ENCODE results near the gene NFE2L3. TPM values are rescaled to one million over a fixed set of nuclear protein-coding genes. Genes with fewer than 3 reads are reported as not detected.
A peak's percentile ranks its signal among the peaks of the same experiment; 100 is the strongest.

NFE2L3 gene
- total and polyA plus RNA-seq, 9 of the 15 experiments (the other 6 are each of a cell fraction or from before 2014, with no cell fraction given) = 2.9 to 16.9 (median 12.4) TPM

GRCh38 chr7:26188957-26189541, 37.1 kb downstream of the NFE2L3 start:
- ATAC-seq (peak; percentile 1; the same call in 2 of the 3 replicates), FAIRE-seq (peak; percentile 52), DNase-seq (ENCODE audit: extremely low read depth in 1 of 4, low spot score in 3 of 4) (no peak)
- intact Hi-C loops (cut with micrococcal nuclease) (no loop called here), in situ Hi-C loops (cut with MboI) (no loop called here)
- no peak overlapping the region for H3K9ac ChIP-seq (ENCODE audit: insufficient read depth in 1 of 2, low read depth in 2 of 2, low read length in 2 of 2)
- peaks cover 67% of the 10 kb centered on the region for H3K36me3 ChIP-seq (ENCODE audit: control insufficient read depth, insufficient read depth, low read length)
- CTCF ChIA-PET (ENCODE audit: low intra/inter-chr PET ratio) = interaction anchor here (0.6 kb wide), 1 partner anchor 8 kb away, joined by 3 read pairs; no protein-coding TSS in a partner anchor
- H4K20me1 ChIP-seq (replicated peaks; ENCODE audit: control insufficient read depth, insufficient read depth, low read length) = peaks cover 21% of the 10 kb centered on the region
- no peak overlapping the region for H3K4me3 ChIP-seq
- WGBS (ENCODE audit: insufficient coverage, low coverage, missing lambda C conversion rate) = 76% methylated on average over 3 of the region's 3 CpGs
- peaks cover 0 to 26% of the 10 kb centered on the region in 2 experiments; a peak in 2 of 5 replicates for H3K4me1 ChIP-seq (replicated peaks in 1 of 2; ENCODE audit: control insufficient read depth in 2 of 2, insufficient read depth in 2 of 2, low read length in 2 of 2)
- H3K9me1 ChIP-seq (ENCODE audit: control insufficient read depth, insufficient read depth, low read length) = no peaks in the 10 kb centered on the region
- peaks cover 30% of the 10 kb centered on the region for H3K79me2 ChIP-seq (ENCODE audit: control insufficient read depth, insufficient read depth, low read length)
- no peaks in the 10 kb centered on the region for H3K9me3 ChIP-seq (replicated peaks; ENCODE audit: control insufficient read depth, insufficient read depth, low read depth, low read length)
- POLR2A ChIA-PET = interaction anchor here (0.6 to 4.0 kb wide), 23 partner anchors 9 to 327 kb away, joined by 3 to 80 read pairs (median 5); partner anchors contain the start of gene HNRNPA2B1
- H3K27me3 ChIP-seq (ENCODE audit: control insufficient read depth in 2 of 2, insufficient read depth in 2 of 2, low read length in 2 of 2) = no peaks in the 10 kb centered on the region
- BruUV-seq (replicated peaks) = no TSS peak
- no peak overlapping the region for H2AFZ ChIP-seq (ENCODE audit: low read depth, low read length)
- no peak overlapping the region for H3K4me2 ChIP-seq (ENCODE audit: insufficient read depth, low read length)
- no peak overlapping the region; the same call in 2 of the 3 replicates for H3K27ac ChIP-seq (ENCODE audit: extremely low read depth, low read depth, low read length)
- TF ChIP-seq SUPT5H (IDR thresholded peaks at IDR 0.05) (peak; percentile 38), ZNF347 (CRISPR knock-in tag; IDR thresholded peaks at IDR 0.05; ENCODE audit: low read depth) (0 out of 2 replicates have a peak, but pooled peaks have one; percentile 14), ZNF3 (CRISPR knock-in tag; IDR thresholded peaks at IDR 0.05) (no peak; the same call in 1 of the 2 replicates), ELF4 (CRISPR knock-in tag; IDR thresholded peaks at IDR 0.05) (peak; percentile 54; the same call in 1 of the 2 replicates), CC2D1A (IDR thresholded peaks at IDR 0.05) (no peak), TCF7L2 (IDR thresholded peaks at IDR 0.05; ENCODE audit: low read depth, low read length) (no peak), SMARCB1 (IDR thresholded peaks at IDR 0.05; ENCODE audit: insufficient read length, low read depth) (no peak), TEAD4 (IDR thresholded peaks at IDR 0.05; ENCODE audit: low read length) (no peak; the same call in 1 of the 2 replicates), TEAD4 (CRISPR knock-in tag; IDR thresholded peaks at IDR 0.05; ENCODE audit: borderline replicate concordance) (no peak), SRF (CRISPR knock-in tag; IDR thresholded peaks at IDR 0.05) (no peak), THRB (CRISPR knock-in tag; conservative IDR thresholded peaks at IDR 0.05) (peak; percentile 93), MXI1 (IDR thresholded peaks at IDR 0.05; ENCODE audit: low read depth, low read length) (peak; percentile 23; the same call in 1 of the 2 replicates), ZNF668 (CRISPR knock-in tag; IDR thresholded peaks at IDR 0.05) (no peak), ZNF12 (CRISPR knock-in tag; IDR thresholded peaks at IDR 0.05) (no peak), CEBPG (CRISPR knock-in tag; IDR thresholded peaks at IDR 0.05) (peak; percentile 62), CEBPG (tag; conservative IDR thresholded peaks at IDR 0.05 in 1 of 2, IDR thresholded peaks at IDR 0.05 in 1 of 2) (peak; percentile 78 to 79), MLLT1 (IDR thresholded peaks at IDR 0.05) (no peak), E4F1 (CRISPR knock-in tag; IDR thresholded peaks at IDR 0.05; ENCODE audit: borderline replicate concordance) (no peak), RBM39 (optimal IDR thresholded peaks at IDR 0.05; ENCODE audit: low read depth, low read length) (no peak)
